HG03108 (cell line): ENCODE data around the gene LRGUK.
"Not testable (repeated sequence)": the region's sequence is repeated elsewhere in the genome, so short reads cannot be mapped to it uniquely, and the experiment has no call there.

ENCODE experiments used
- ATAC-seq: cut with Tn5 transposase; IDR thresholded peaks from one replicate; pipeline ENCODE4 v1.9.1; 2021; ENCODE audit warnings: moderate library complexity; ENCODE audit not compliant: unreplicated experiment

LRGUK gene

DNA sequence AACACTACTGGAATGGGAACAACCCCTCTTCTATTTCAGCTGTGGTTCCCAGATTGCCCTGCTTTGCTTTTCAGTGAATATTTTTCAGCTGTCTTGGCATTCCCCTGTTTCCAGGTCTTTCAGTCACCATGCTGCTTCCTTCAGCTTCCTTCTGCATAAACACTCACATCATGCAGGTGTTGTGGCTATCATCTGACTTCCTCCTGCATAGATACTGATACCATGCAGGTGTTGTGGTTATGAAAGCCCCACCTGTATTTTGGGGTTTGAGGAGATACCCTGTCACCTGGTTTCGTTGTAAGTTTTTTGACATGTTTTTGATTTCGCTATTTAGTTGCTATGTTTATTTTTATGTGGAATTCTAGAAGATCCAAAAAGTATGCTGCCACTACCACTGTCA lies 118.1 kb downstream of the LRGUK start:
- ATAC-seq: peak; percentile 61

DNA sequence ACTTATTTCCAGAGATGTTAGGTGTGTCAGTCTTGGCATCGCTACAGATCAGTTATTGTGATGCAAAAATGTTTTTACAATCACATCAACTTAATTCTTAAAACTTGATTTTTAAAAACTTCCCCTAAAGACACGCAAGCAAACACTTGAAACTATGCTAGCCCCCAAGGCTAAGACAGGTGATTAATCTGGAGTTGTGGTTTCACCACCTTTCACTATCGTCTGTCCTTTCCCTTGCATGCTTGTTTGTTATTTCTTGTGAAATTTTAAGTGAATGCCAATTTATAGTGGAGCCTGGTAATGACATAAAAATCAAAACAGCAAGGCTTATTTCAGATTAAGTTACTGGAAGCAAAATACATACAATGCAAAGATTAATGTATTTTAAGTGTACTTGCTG lies 119.2 kb downstream of the LRGUK start:
- ATAC-seq: no peak

- ATAC-seq: no peak
Measured at GRCh38 chr7:134246761-134247160, 119.6 kb downstream of the LRGUK start.

GRCh38 chr7:134248196-134248595 lies 121.1 kb downstream of the LRGUK start:
- no peak for ATAC-seq

GRCh38 chr7:134254311-134254710 lies 127.2 kb downstream of the LRGUK start:
- no peak for ATAC-seq

- no peak for ATAC-seq
Measured at GRCh38 chr7:134255814-134256213, 128.7 kb downstream of the LRGUK start.

DNA sequence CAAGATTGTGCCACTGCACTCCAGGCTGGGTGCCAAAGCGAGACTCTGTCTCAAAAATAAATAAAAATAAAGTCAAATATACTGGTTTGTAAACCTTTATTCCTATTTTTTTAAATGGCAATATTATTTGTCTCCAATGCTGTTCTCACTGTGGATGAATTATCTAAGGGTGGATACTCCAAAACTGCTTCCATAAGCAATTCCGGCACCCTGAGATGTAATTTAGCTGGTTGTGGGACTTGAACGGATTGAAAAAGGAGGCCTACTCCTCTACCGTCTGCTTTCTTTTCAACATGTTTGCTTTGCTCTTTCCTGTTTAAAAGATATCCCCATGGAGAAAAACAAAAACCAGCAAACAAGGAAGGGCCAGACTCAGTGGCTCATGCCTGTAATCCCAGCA lies 135.2 kb downstream of the LRGUK start:
- ATAC-seq: no peak

- no peak for ATAC-seq
Measured at GRCh38 chr7:134276951-134277350, 149.8 kb downstream of the LRGUK start.

- no peak for ATAC-seq
Measured at GRCh38 chr7:134278502-134279153, 151.5 kb downstream of the LRGUK start.

GRCh38 chr7:134279336-134279735 lies 152.2 kb downstream of the LRGUK start:
- no peak for ATAC-seq

DNA sequence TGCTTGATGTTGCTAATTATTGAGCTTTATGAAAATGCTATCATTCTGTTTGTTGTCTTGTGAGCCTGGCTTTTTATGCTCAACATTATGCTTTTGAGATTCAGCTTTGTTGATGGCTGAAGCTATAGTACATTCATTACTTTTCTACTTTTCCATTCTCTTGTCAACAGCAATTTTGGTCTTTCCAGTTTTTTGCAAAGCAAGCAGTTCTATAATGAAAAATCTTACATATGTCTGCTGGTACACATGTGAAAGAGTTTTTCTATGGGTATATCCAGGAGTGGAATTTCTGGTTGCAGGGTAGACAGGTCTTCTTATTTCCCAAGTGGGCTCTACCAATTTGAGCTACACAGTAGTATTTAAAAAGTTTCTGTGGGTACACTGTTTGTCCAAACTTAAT lies 152.8 kb downstream of the LRGUK start:
- no peak for ATAC-seq

DNA sequence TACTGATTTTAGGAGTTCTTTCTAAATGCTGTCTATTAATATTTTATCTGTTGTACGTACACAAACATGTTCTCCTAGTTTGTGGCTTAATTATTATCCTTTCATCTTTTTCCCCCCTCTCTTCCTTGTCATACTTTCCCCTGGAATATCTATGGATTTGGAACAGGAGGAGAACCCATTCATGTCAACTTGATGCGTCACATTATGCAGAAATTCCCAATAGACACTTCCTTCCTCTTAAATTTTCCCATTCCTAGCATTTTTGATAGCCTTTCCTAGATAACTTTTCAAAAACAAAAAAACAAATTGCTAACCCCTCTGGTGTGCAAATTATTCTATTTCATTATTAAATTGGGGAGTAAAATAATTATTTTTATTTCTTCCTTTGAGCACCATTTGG lies 153.4 kb downstream of the LRGUK start:
- ATAC-seq: no peak

DNA sequence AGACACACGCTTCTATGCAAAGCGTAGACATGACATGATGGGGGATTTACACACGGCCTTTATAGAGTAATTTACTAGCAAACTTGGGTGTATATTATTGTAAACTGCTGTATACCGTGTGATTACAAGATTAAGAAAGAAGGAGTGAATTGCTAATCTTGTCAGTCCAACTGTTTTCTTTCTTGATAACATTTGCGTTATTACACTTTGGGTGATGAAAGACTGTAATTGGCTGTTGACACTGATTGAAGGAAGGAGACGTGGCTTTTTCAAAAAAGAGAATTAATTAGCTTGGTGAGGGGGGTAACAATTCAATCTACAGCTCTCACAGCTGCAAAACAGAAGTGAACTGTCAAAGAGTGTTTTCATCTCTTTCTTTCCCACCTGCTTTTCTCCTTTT lies 156.9 kb downstream of the LRGUK start:
- ATAC-seq: no peak

DNA sequence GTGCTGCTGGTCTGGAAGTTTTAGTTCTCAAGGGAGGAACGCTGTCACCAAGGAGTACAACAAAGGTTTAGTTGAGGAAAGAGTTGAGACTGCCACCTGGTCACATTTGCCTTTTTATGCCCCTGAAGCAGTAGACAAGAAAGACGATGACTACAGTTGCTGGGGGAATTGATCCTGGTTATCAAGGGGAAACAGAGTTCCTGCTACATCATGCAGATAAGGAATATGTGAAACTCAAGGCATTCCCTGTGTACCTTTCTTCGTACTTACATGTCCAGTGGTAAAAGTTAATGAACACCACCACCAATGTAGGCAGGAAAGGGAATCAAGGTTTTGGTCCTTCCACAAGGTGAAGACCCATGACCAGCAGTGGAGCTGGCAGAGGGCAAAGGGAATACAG lies 157.8 kb downstream of the LRGUK start:
- ATAC-seq: no peak

DNA sequence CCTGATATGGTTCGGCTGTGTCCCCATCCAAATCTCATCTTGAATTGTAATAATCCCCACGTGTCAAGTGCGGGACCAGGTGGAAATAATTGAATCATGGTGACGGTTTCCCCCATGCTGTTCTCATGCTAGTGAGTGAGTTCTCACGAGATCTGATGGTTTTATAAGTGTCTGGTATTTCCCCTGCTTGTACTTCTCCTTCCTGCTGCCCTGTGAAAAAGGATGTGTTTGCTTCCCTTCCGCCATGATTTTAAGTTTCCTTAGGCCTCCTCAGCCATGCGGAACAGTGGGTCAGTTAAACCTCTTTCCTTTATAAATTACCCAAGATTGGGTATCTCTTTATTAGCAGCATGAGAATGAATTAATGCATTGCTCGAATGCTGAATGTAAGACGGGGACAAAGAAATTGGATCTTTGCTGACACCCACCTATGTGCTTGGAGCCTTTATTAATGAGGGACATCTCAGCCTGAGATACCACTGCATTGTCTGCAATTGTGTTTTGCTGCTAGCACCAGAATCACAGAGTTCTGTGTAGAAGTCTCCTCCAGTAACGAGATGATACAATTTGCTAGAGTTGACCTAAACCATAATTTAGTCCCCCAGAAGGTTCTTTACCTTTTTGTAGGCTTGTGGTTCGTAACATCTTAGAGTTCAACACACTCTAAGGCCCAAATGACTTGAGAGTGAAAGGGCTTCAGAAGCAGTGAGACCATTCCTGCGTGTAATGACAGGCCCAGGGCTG lies 160.9 kb downstream of the LRGUK start:
- ATAC-seq: no peak

DNA sequence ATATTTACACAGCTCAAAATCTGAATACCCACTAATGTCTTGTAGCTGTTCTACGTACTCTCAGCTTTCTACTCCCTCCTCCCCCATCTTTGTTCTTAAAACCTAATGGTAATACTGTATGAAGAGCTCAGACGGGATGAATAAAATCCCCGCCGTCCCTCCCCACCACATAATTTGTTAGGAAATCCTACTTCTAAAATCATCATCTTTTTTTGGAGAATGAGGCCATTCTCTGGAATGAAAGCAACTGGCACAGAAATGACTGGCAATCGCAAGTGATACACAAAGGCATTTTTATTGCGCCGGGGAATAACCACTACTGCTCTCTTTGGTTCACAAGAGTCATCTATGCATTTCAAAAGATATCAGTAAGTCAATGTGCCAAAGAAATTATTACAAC lies 162.3 kb downstream of the LRGUK start:
- no peak for ATAC-seq

DNA sequence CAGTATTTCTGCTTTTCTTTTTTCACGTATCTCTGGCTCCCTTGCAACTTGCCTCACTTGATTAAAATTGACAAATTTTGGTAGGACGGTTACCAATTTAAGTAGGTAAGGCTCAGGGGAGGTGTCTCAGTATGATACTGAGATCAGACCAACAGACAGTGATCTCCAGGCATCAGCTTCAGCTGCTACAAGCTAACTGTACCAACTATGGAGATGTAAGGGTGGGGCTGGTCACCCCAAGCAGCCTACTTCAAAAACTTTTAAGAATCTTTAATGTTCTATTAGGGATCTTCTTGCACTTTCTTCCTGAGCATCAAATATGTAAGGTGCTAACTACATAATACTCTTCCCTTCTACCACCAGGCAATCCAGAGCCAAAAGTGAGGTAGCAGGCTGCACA lies 162.7 kb downstream of the LRGUK start:
- ATAC-seq: no peak

- ATAC-seq: no peak
Measured at GRCh38 chr7:134290286-134290685, 163.1 kb downstream of the LRGUK start.

- ATAC-seq: peak; percentile 100
Measured at GRCh38 chr7:134293002-134293740, 166.0 kb downstream of the LRGUK start.

GRCh38 chr7:134295982-134296381 lies 168.8 kb downstream of the LRGUK start:
- ATAC-seq: not testable (repeated sequence)

- ATAC-seq: no peak
Measured at GRCh38 chr7:134297489-134297888, 170.3 kb downstream of the LRGUK start.
